Uterus (tissue), 4 donors: ENCODE results near the gene STKLD1. TPM values are rescaled to one million over a fixed set of nuclear protein-coding genes. Genes with fewer than 3 reads are reported as not detected.
A peak's percentile ranks its signal among the peaks of the same experiment; 100 is the strongest.
"Not testable (repeated sequence)": the region's sequence is repeated elsewhere in the genome, so short reads cannot be mapped to it uniquely, and the experiment has no call there.

Source experiments
- DNase-seq, 2 donors: peaks; one replicate each; pipeline ENCODE4 v3.0.0-alpha.2; 2019 to 2020
- H3K27ac ChIP-seq, 2 donors: fragments of 200-600 bp; sonication (generic); 1 replicate in 1 of 2; 2 replicates in 1 of 2; pipeline ENCODE4 v1.5.1; 2016 to 2018
- H3K27me3 ChIP-seq, 2 donors: fragments of 200-600 bp; sonication (generic); one replicate each; pipeline ENCODE4 v1.5.1; 2018 to 2019; ENCODE audit warnings: control low read depth in 1 of 2
- H3K36me3 ChIP-seq, 2 donors: fragments of 200-600 bp; sonication (generic); one replicate each; pipeline ENCODE4 v1.5.1; 2019; ENCODE audit warnings: control low read depth in 1 of 2
- H3K4me1 ChIP-seq, 2 donors: fragments of 200-600 bp; sonication (generic); one replicate each; pipeline ENCODE4 v1.5.1; 2018 to 2019; ENCODE audit warnings: control low read depth in 1 of 2
- H3K4me3 ChIP-seq, 2 donors: fragments of 200-600 bp; sonication (generic); 1 replicate in 1 of 2; 2 replicates in 1 of 2; pipeline ENCODE4 v1.5.1; 2018 to 2019; ENCODE audit warnings: mild to moderate bottlenecking in 1 of 2
- H3K9me3 ChIP-seq, 2 donors: fragments of 200-600 bp; sonication (generic); one replicate each; pipeline ENCODE4 v1.5.1; 2019; ENCODE audit warnings: control low read depth in 1 of 2
- CTCF ChIP-seq, 4 experiments: fragments of 200-600 bp in 2 of 4; fragments of 450-650 bp in 2 of 4; sonication (generic) in 2 of 4; IDR thresholded peaks; one replicate each; pipeline ENCODE4 v1.5.1; 2016 to 2019; ENCODE audit warnings: antibody characterized with exemption in 4 of 4, mild to moderate bottlenecking in 2 of 4, moderate library complexity in 1 of 4
- POLR2A ChIP-seq, 2 donors: fragments of 450-650 bp; IDR thresholded peaks; one replicate each; pipeline ENCODE4 v1.6.1; 2016; ENCODE audit warnings: antibody characterized with exemption in 2 of 2, mild to moderate bottlenecking in 1 of 2, moderate library complexity in 1 of 2
- intact Hi-C: fragments of 100-400 bp; cut with DNase I; formaldehyde crosslinking; loops from one replicate; pipeline ENCODE4 v1.15.1; 2023; ENCODE audit warnings: low total_unique reads
- total RNA-seq, 4 donors: library from RNA; depleted of rRNA in 3 of 4; stranded (reverse); fragments of >200 nt in 3 of 4; gene quantifications; one replicate each; pipeline versions ENCODE4 v1.1.0 to v1.2.4, GENCODE V29; 2014 to 2023
- donor health status: DM: yes; HTN: yes; CAD: no.

The STKLD1 gene
- total RNA-seq, 4 donors from 2014 or later, result 0.88 to 1.7 (median 1.5) TPM; not detected in 1

DNA sequence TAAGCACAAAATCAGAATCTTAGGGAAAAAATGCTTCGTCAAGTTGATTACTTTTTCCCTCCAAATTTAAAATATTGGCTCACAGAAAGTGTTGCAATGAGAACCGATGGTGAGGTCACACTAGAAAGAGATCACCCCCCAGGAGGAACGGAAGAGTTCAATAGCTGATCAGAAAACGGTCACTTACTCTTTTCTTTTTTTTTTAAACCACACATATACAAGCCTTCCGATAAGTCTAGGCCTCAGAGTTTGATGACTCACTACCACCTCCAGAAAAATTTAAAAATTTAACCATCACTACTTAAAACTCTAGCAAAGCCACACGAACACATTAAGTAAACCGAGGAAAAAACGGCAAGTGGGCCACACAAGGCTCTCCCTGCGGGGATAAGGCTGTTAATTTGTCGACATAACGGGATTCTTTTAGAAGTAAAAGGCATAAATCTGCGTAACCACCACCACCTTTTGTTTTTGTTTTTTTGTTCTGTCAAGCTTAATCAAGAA is 1.5 kb upstream of the STKLD1 start:
- H3K27ac ChIP-seq, result peak overlapping the region; percentile 84 to 91
- DNase-seq, result no peak
- H3K9me3 ChIP-seq, result no peaks in the 10 kb centered on the region
- intact Hi-C loops, result no loop called here
- H3K27me3 ChIP-seq, result no peaks in the 10 kb centered on the region
- peak overlapping the region; percentile 63 to 89 for H3K4me3 ChIP-seq
- TF ChIP-seq POLR2A (IDR thresholded peaks at IDR 0.05), result no peak
- no peak for TF ChIP-seq CTCF (IDR thresholded peaks at IDR 0.05)
- peaks cover 14 to 33% of the 10 kb centered on the region in 2 donors for H3K4me1 ChIP-seq
- no peaks in the 10 kb centered on the region for H3K36me3 ChIP-seq

- Histone ChIP-seq H3K27ac (peak overlapping the region; percentile 84 to 91), H3K4me1 (peaks cover 14 to 28% of the 10 kb centered on the region in 2 donors), H3K27me3 (no peaks in the 10 kb centered on the region), H3K9me3 (no peaks in the 10 kb centered on the region), H3K36me3 (no peaks in the 10 kb centered on the region), H3K4me3 (peak overlapping the region; percentile 63 to 89)
- intact Hi-C loops, result no loop called here
- no peak for DNase-seq
- TF ChIP-seq CTCF (IDR thresholded peaks at IDR 0.05), result no peak
- TF ChIP-seq POLR2A (IDR thresholded peaks at IDR 0.05), result no peak
Observed at GRCh38 chr9:133375116-133375723, 946 bp upstream of the STKLD1 start.

DNA sequence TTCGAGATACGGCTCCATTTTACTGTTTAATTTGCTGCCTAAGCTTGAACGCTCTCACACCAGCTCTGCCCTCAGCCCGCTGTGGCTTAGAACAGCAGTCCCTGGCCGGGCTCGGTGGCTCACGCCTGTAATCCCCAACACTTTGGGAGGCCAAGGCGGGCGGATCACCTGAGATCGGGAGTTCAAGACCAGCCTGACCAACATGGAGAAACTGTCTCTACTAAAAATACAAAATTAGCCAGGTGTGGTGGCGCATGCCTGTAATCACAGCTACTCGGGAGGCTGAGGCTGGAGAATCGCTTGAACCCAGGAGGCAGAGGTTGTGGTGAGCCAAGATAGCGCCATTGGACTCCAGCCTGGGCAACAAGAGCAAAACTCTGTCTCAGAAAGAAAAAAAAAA is 1.1 kb downstream of the STKLD1 start:
- H3K27me3 ChIP-seq, H3K4me1 ChIP-seq, H3K9me3 ChIP-seq, DNase-seq, H3K4me3 ChIP-seq, intact Hi-C loops, H3K36me3 ChIP-seq: not testable (repeated sequence)
- H3K27ac ChIP-seq, result peak overlapping the region in 1 of 2 donors; percentile 5

GRCh38 chr9:133377721-133378216 is 1.6 kb downstream of the STKLD1 start:
- Histone ChIP-seq H3K27me3 (no peaks in the 10 kb centered on the region), H3K27ac (no peak overlapping the region), H3K9me3 (no peaks in the 10 kb centered on the region), H3K4me1 (peaks cover 4 to 6% of the 10 kb centered on the region in 2 donors), H3K36me3 (no peaks in the 10 kb centered on the region), H3K4me3 (no peak overlapping the region)
- no peak for TF ChIP-seq POLR2A (IDR thresholded peaks at IDR 0.05)
- TF ChIP-seq CTCF (IDR thresholded peaks at IDR 0.05), result no peak
- intact Hi-C loops, result no loop called here
- DNase-seq, result peak in 1 of 2 donors; percentile 44

DNA sequence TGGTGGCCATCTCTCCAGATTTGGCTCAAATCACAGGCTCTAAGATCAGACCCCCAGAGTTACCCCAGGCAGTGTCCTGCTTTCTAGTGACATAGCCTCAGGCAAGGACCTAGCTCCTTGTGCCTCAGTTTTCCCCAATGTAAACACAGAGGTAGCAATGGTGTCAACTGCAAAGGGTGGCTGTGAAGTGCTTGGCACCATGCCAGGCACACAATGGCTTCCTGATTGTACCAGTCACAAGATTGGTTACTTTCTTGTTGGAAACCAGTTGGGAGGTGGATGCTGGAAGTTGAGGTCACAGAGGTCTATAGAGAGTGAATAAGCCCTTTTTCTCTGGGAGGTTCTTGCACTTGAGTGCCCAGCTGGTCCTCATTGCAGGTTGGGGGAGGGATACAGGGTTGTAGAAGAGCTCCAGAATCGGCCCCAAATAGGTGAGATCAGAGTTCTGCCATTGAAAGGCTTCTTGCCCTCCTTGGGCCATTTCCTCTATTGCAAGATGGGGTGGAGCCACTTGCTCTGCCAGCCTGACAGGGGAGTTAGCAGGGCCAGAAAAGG is 2.3 kb downstream of the STKLD1 start:
- Histone ChIP-seq H3K9me3 (no peaks in the 10 kb centered on the region), H3K27ac (no peak overlapping the region), H3K27me3 (no peaks in the 10 kb centered on the region), H3K4me3 (no peak overlapping the region), H3K36me3 (no peaks in the 10 kb centered on the region), H3K4me1 (no peaks in the 10 kb centered on the region)
- intact Hi-C loops, result no loop called here
- DNase-seq, result no peak
- TF ChIP-seq POLR2A (IDR thresholded peaks at IDR 0.05) (no peak), CTCF (IDR thresholded peaks at IDR 0.05) (no peak)
